ENCODE data around the gene PFDN5. TPM values are rescaled to one million over a fixed set of nuclear protein-coding genes. Genes with fewer than 3 reads are reported as not detected.
A peak's percentile ranks its signal among the peaks of the same experiment; 100 is the strongest.

PFDN5 gene
- total RNA-seq, 4 donors from 2014 or later, result 656 to 1,200 (median 763) TPM

GRCh38 chr12:53299454-53300180 is 4.3 kb downstream of the PFDN5 start, which contains the start of gene MYG1:
Gene MYG1, plus strand, starts transcription at chr12:53299695. Its CDS starts 43 bp downstream, at chr12:53299738.
- TF ChIP-seq POLR2A (IDR thresholded peaks at IDR 0.05), result peak in 1 of 2 donors; percentile 61
- peak in 1 of 6 experiments; percentile 25 for TF ChIP-seq CTCF (IDR thresholded peaks at IDR 0.05)
- DNase-seq, result peak; percentile 81 to 83
- H3K4me1 ChIP-seq, result peaks cover 40 to 50% of the 10 kb centered on the region in 2 donors
- peak within 1 kb of the TSS; percentile 37 to 67 (median 67) for H3K4me3 ChIP-seq (replicated peaks in 1 of 3)
- no peaks in the 10 kb centered on the region for H3K9me3 ChIP-seq
- peaks cover 10 to 23% of the 10 kb centered on the region in 2 donors for H3K36me3 ChIP-seq
- H3K27ac ChIP-seq, result peak within 1 kb of the TSS; percentile 11 to 76 (median 68)
- intact Hi-C loops (cut with DNase I), result no loop called here
- WGBS, 2 donors, result 2 to 3% methylated on average over 33 to 43 of the region's 51 CpGs
- H3K27me3 ChIP-seq, result no peaks in the 10 kb centered on the region

GRCh38 chr12:53300187-53300586 is 4.8 kb downstream of the PFDN5 start:
- WGBS, 2 donors, result 3 to 4% methylated on average over 12 of the region's 12 CpGs
- Histone ChIP-seq H3K4me1 (peaks cover 37 to 45% of the 10 kb centered on the region in 2 donors), H3K36me3 (peaks cover 10 to 23% of the 10 kb centered on the region in 2 donors), H3K27ac (peak overlapping the region in 2 of 3 donors; percentile 43 to 68), H3K27me3 (no peaks in the 10 kb centered on the region), H3K4me3 (replicated peaks in 1 of 3) (peak overlapping the region in 2 of 3 donors; percentile 67), H3K9me3 (no peaks in the 10 kb centered on the region)
- no peak for DNase-seq
- no peak for TF ChIP-seq CTCF (IDR thresholded peaks at IDR 0.05)
- no peak for TF ChIP-seq POLR2A (IDR thresholded peaks at IDR 0.05)
- intact Hi-C loops (cut with DNase I), result no loop called here

DNA sequence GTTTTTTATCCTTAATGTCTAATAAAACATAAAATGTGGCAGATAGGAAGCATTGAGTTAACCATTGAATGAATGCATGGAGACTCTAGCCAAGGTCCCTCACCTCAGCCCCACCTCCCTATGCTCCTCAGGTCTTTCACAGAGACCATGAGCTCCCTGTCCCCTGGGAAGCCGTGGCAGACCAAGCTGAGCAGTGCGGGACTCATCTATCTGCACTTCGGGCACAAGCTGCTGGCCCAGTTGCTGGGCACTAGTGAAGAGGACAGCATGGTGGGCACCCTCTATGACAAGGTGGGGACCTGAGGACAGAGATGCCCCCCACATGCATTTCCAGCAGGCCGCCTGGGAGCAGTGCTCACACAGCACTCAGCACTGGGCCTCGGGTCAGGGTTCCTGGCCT is 7.6 kb downstream of the PFDN5 start:
- H3K27ac ChIP-seq, result no peak overlapping the region
- peaks cover 29 to 46% of the 10 kb centered on the region in 2 donors for H3K36me3 ChIP-seq
- TF ChIP-seq POLR2A (IDR thresholded peaks at IDR 0.05), result no peak
- TF ChIP-seq CTCF (IDR thresholded peaks at IDR 0.05), result no peak
- DNase-seq, result no peak
- peaks cover 16 to 25% of the 10 kb centered on the region in 2 donors for H3K4me1 ChIP-seq
- H3K27me3 ChIP-seq, result no peaks in the 10 kb centered on the region
- intact Hi-C loops (cut with DNase I), result no loop called here
- WGBS, 2 donors, result 93 to 96% methylated on average over 3 to 5 of the region's 5 CpGs
- no peaks in the 10 kb centered on the region for H3K9me3 ChIP-seq
- no peak overlapping the region for H3K4me3 ChIP-seq (replicated peaks in 1 of 3)

DNA sequence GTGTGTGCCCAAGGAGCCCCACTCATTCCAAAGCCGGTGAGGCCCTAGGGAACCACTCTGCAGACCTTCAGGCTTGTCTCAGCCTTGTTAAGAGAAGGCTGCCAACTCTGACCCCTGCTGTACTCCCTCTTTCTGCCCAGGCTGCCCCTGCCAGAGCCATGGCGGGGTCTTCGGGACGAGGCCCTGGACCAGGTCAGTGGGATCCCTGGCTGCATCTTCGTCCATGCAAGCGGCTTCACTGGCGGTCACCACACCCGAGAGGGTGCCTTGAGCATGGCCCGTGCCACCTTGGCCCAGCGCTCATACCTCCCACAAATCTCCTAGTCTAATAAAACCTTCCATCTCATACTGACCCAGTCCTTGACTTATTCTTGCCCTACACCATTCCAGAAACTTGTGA is 11.5 kb downstream of the PFDN5 start:
- Histone ChIP-seq H3K9me3 (no peaks in the 10 kb centered on the region), H3K27ac (no peak overlapping the region), H3K36me3 (peaks cover 47 to 52% of the 10 kb centered on the region in 2 donors), H3K27me3 (no peaks in the 10 kb centered on the region), H3K4me3 (replicated peaks in 1 of 3) (no peak overlapping the region), H3K4me1 (no peaks in the 10 kb centered on the region)
- intact Hi-C loops (cut with DNase I), result no loop called here
- DNase-seq, result no peak
- no peak for TF ChIP-seq CTCF (IDR thresholded peaks at IDR 0.05)
- no peak for TF ChIP-seq POLR2A (IDR thresholded peaks at IDR 0.05)
- 95 to 96% methylated on average over 10 of the region's 10 CpGs for WGBS, 2 donors

DNA sequence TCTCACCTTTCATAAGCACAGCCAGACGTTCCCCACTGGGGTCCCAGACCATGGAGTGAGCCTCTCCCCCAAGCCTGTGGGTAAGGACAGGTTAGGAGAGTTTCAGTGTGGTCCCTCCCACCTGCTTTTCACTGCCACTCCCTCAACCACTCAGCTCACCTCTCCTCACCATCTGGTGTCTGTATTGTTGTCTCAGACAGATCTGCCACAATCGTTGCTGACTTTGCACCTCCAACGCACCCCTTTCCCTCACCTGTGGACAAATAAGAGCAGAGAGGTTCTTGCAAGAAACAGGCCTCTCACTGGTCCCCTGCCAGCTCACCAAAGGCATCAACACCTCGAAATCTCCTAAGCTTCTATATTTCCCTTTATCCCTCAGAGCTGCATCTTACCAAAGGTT is 12.9 kb downstream of the PFDN5 start:
- 72 to 75% methylated on average over 4 of the region's 4 CpGs for WGBS, 2 donors
- intact Hi-C loops (cut with DNase I), result no loop called here
- DNase-seq, result no peak
- H3K9me3 ChIP-seq, result no peaks in the 10 kb centered on the region
- no peaks in the 10 kb centered on the region for H3K27me3 ChIP-seq
- H3K4me3 ChIP-seq (replicated peaks in 1 of 3), result no peak overlapping the region
- no peaks in the 10 kb centered on the region for H3K4me1 ChIP-seq
- no peak overlapping the region for H3K27ac ChIP-seq
- peaks cover 38 to 43% of the 10 kb centered on the region in 2 donors for H3K36me3 ChIP-seq
- TF ChIP-seq POLR2A (IDR thresholded peaks at IDR 0.05), result no peak
- no peak for TF ChIP-seq CTCF (IDR thresholded peaks at IDR 0.05)
